SK-MEL-5 (cell line): ENCODE data around the gene CD47. TPM values are rescaled to one million over a fixed set of nuclear protein-coding genes. Genes with fewer than 3 reads are reported as not detected.

ENCODE experiments used
- DNase-seq: peaks from one replicate; pipeline ENCODE4 v3.0.0-alpha.2; 2016; ENCODE audit warnings: low read depth, low spot score
- in situ Hi-C: cut with HindIII; loops from 2 replicates; pipeline ENCODE4 v1.10.0; 2016; ENCODE audit warnings: low sequenced_read_pairs, high pct_unique_total_duplicates, low pct_unique_long_range_greater_than_20kb
- total RNA-seq: library from RNA; depleted of rRNA; stranded (reverse); fragments of >200 nt; shearing (Covaris generic); gene quantifications from 2 replicates; pipeline ENCODE4 v1.2.3, GENCODE V29; 2014

CD47 gene
- total RNA-seq, 1 experiment from 2014 or later, result 169 TPM

- in situ Hi-C loops, result no loop called here
- DNase-seq, result no peak
Observed at GRCh38 chr3:108097322-108098002, 6.6 kb upstream of the CD47 start.

- in situ Hi-C loops, result no loop called here
- no peak for DNase-seq
Observed at GRCh38 chr3:108096532-108097321, 5.9 kb upstream of the CD47 start.

- in situ Hi-C loops, result no loop called here
- no peak for DNase-seq
Observed at GRCh38 chr3:108093616-108094015, 2.8 kb upstream of the CD47 start.

GRCh38 chr3:108093021-108093420, 2.2 kb upstream of the CD47 start:
- DNase-seq, result no peak
- in situ Hi-C loops, result no loop called here

GRCh38 chr3:108092501-108092900, 1.7 kb upstream of the CD47 start:
- in situ Hi-C loops, result no loop called here

GRCh38 chr3:108091498-108092250, 843 bp upstream of the CD47 start:
- no peak for DNase-seq
- in situ Hi-C loops, result no loop called here

More at GRCh38 chr3:108092501-108092900, 1.7 kb upstream of the CD47 start:
- no peak for DNase-seq

- in situ Hi-C loops, result no loop called here
- peak; percentile 41 for DNase-seq
Observed at GRCh38 chr3:108090049-108090700, 656 bp downstream of the CD47 start.

- in situ Hi-C loops, result no loop called here
- DNase-seq, result no peak
Observed at GRCh38 chr3:108089579-108089978, 1.3 kb downstream of the CD47 start.

GRCh38 chr3:108088697-108089096, 2.1 kb downstream of the CD47 start:
- DNase-seq, result no peak
- in situ Hi-C loops, result no loop called here

GRCh38 chr3:108088146-108088545, 2.7 kb downstream of the CD47 start:
- in situ Hi-C loops, result no loop called here

GRCh38 chr3:108086653-108087052, 4.2 kb downstream of the CD47 start:
- in situ Hi-C loops, result no loop called here
- DNase-seq, result no peak

More at GRCh38 chr3:108088146-108088545, 2.7 kb downstream of the CD47 start:
- DNase-seq, result no peak

- in situ Hi-C loops, result no loop called here
- no peak for DNase-seq
Observed at GRCh38 chr3:108085810-108086350, 5.0 kb downstream of the CD47 start.

GRCh38 chr3:108085370-108085769, 5.5 kb downstream of the CD47 start:
- no peak for DNase-seq
- in situ Hi-C loops, result no loop called here

- no peak for DNase-seq
- in situ Hi-C loops, result no loop called here
Observed at GRCh38 chr3:108079877-108080276, 11.0 kb downstream of the CD47 start.

- no peak for DNase-seq
- in situ Hi-C loops, result no loop called here
Observed at GRCh38 chr3:108079043-108079442, 11.8 kb downstream of the CD47 start.

- no peak for DNase-seq
- in situ Hi-C loops, result no loop called here
Observed at GRCh38 chr3:108076564-108076963, 14.3 kb downstream of the CD47 start.

GRCh38 chr3:108073764-108074431, 16.9 kb downstream of the CD47 start:
- DNase-seq, result no peak
- in situ Hi-C loops, result no loop called here
